Measurements from ENCODE around the gene SYP.

Gene SYP

GRCh38 chrX:49243166-49243565, 43.2 kb upstream of the SYP start:
- no peak for TF ChIP-seq CTCF (conservative IDR thresholded peaks at IDR 0.05)
- no peak overlapping the region for H3K27ac ChIP-seq

GRCh38 chrX:49242545-49243066, 42.6 kb upstream of the SYP start:
- H3K27ac ChIP-seq: no peak overlapping the region
- TF ChIP-seq CTCF (conservative IDR thresholded peaks at IDR 0.05): no peak

DNA sequence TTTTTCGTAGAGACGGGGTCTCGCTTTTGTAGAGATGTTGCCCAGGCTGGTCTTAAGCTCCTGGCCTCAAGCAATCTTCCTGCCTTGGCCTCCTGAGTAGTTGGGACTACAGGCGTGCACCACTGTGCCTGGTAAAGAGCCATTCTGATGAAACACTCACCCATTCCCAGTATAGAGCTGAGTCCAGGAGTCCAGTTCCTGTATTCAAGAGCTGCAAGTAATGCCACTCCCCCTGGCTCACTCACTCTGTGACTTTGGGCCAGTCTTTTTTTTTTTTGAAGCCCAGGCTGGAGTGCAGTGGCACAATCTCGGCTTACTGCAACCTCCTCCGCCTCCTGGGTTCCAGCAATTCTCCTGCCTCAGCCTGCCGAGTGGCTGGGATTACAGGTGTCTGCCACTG, 38.7 kb upstream of the SYP start:
- H3K27ac ChIP-seq: no peak overlapping the region
- TF ChIP-seq CTCF (conservative IDR thresholded peaks at IDR 0.05): no peak

- no peak overlapping the region for H3K27ac ChIP-seq
- TF ChIP-seq CTCF (conservative IDR thresholded peaks at IDR 0.05): no peak
These were observed 37.1 kb upstream of the SYP start for GRCh38 chrX:49237060-49237459.

GRCh38 chrX:49233887-49234555, 34.0 kb upstream of the SYP start:
- no peak for TF ChIP-seq CTCF (conservative IDR thresholded peaks at IDR 0.05)
- H3K27ac ChIP-seq: no peak overlapping the region

DNA sequence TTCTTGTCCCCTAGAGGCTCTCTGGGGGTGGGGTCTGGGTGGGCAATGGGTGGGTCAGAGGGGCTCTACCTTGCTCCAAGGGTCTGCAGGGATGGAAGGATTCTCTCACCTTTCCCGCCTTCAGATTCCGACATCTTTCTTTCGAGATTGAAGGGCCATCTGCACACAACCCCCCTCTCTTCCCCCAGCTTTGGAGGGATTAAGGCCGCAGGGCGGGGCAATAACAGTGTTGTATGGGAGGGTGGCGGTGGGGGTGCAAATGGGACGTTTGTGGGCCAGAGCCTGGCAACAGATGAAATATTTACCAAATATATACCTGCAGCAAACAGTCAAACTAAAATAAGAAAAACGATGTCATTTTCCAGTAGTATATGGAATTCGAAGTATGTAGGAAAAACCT, 33.2 kb upstream of the SYP start, which contains the start of gene CACNA1F:
Gene CACNA1F, minus strand, starts transcription at position 165 of the 400 bp plus-strand sequence. Its CDS starts 31 bp downstream, at position 134.
- TF ChIP-seq CTCF (conservative IDR thresholded peaks at IDR 0.05): no peak
- H3K27ac ChIP-seq: no peak within 1 kb of the TSS

- H3K27ac ChIP-seq: no peak overlapping the region
- TF ChIP-seq CTCF (conservative IDR thresholded peaks at IDR 0.05): no peak
These were observed 32.5 kb upstream of the SYP start for GRCh38 chrX:49232525-49232924.

All from VCaP (cell line).